HG02840 (cell line): Measurements from ENCODE around the gene MDH1B.
A peak's percentile ranks its signal among the peaks of the same experiment; 100 is the strongest.
"Not testable (repeated sequence)": the region's sequence is repeated elsewhere in the genome, so short reads cannot be mapped to it uniquely, and the experiment has no call there.

ENCODE experiments used
- ATAC-seq: cut with Tn5 transposase; IDR thresholded peaks from one replicate; pipeline ENCODE4 v1.9.1; 2021; ENCODE audit warnings: mild to moderate bottlenecking, moderate library complexity, moderate number of reproducible peaks; ENCODE audit not compliant: unreplicated experiment, low FRiP score

Gene MDH1B

DNA sequence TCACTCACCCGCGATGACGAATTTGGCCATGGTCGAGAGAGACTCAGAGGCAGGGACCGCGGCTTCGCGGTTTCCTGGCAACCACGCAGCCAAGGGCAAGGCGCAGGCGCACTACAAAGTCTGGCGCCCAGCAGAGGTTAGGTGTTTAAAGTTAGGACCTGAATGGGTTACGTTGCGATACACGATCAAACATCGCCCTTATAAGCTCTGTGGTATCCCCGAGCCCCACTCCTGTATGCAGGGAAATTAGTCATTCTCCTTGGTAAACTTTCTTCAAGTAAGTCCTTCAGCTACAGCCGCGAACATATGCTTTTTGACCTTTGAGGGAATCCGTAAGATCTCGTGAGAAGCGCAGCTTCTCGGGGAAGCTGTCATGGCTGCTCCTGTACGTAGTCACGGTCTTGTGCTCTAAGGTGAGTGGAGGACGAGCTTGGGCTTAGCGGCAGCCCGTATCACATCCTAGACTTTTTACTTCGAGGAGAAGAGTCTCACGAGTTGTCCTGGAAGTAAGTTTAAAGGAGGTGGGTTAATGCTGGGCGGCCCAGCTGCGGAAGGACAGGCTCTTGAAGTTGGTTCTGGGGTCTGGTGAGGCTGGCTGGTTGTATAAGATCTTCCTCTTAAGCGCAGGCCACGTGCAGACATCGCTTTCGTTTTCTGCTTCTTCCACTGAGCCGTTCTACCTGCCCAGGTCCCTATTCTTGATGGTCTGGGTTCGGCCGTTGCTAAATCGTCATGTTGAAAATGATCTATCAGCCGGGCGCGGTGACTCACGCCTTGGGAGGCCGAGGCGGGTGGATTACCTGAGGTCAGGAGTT lies at the start of gene MDH1B, which contains the start of gene FASTKD2:
Gene MDH1B, minus strand, starts transcription at position 87 of the 815 bp plus-strand sequence. Its CDS starts 57 bp downstream, at position 30.
Gene FASTKD2, plus strand, starts transcription at position 365 of the 815 bp plus-strand sequence. CDS start 1,088 bp downstream, outside the sequence.
- ATAC-seq: peak; percentile 93

DNA sequence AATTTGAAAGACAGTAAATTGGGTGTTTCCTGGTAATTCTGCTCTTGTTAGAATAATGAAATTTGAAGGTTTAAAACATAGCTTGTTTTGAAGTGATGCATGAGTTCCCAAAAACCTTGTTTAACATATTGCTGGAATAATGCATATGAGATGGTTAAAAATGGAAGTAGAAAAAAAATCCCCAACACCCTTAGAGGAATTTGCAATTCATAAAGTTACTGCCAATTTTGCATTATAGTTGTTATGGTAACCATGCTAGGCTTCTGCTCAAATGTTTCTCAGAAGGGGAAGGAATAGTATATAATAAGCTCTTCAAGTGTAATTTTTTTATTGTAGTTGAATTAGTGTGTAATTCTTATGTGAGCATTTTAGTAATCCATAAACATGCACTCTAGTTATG lies 49.4 kb upstream of the MDH1B start:
- ATAC-seq: no peak

DNA sequence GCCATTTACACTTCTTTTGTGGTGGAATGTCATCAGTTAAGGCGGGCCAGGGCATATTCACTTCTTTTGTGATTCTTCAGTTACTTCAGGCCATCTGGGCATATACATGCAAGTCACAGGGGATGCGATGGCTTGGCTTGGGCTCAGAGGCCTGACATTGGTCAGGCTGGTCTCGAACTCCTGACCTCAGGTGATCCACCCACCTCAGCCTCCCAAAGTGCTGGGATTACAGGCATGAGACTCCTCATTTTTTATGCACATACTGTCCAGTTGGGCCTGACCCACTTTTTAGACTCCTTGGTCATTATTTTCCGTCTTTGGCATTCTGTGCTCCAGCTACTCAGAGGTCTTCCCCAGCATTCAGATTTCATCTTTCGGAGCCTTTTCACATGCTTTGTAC lies 47.3 kb upstream of the MDH1B start:
- ATAC-seq: not testable (repeated sequence)

DNA sequence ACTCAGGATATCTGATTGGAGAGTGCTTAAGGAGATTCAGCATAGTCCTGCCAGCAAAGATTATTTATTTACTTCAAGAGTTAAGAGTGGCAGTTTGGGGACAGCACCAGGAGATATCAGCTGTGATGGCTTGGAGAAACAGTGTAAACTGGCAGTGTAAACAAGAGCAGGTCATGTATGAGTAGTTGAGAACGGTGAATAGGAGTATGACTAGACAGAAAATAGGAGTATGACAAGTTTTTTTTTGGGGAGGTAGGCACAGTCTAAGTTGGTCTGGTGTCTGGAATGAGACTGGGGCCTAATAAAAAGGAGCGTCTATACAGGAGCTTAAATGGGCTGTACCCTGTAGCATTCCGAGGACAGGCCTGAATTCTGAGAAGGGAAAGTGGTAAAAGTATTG lies 42.5 kb upstream of the MDH1B start:
- ATAC-seq: not testable (repeated sequence)

DNA sequence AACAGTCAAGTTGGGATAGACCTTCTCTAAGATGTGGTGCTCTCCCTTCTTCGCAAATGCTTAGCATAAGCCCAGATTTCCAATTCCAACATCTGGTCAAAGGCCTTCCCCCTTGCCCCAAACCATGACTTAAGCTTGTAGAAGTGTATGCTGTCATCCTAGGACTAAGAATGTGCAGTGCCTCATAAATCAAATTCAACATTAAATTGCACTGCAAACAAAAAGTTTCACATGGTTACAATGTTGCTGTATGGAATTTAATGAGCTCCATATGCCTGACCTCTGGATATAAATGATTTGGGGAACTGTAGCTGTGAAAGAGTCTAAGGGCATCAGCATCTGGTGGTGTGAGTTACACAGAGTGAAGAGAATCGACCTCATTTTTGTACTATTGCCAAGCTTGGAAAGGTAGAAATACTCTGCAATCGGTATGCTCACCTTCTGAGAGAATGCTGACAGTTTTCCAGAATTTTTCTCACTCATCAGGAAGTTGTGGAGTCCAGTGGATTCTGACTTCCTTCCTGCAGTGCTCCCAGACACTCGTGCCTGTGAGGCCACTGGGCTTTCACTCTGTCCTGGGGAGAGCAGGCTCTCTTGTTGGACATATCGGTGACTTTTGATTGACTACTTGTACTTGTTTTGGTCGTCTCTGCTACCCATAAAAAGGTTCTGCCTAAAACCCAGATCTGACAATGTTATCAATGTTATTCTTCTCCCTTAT lies 40.9 kb upstream of the MDH1B start:
- ATAC-seq: no peak

DNA sequence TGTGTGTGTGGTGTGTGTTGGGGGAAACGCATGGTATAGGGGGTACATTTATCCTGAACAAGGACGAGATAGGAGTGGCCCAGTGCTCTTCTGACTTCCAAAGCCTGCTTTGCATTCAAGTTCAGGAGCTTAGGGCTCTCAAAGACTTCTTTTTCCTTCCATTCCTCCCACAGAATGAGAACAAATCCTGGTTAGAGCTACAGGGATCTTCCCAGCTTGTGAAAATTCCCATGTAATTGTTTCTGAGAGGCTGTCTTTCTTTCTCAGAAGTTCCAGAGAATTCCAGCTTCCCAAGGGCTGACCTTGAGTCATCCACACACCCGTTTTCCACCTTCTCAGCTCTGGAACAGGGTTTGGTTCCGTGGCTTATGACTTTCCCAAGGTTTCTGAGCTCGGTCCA lies 39.2 kb upstream of the MDH1B start:
- no peak for ATAC-seq

DNA sequence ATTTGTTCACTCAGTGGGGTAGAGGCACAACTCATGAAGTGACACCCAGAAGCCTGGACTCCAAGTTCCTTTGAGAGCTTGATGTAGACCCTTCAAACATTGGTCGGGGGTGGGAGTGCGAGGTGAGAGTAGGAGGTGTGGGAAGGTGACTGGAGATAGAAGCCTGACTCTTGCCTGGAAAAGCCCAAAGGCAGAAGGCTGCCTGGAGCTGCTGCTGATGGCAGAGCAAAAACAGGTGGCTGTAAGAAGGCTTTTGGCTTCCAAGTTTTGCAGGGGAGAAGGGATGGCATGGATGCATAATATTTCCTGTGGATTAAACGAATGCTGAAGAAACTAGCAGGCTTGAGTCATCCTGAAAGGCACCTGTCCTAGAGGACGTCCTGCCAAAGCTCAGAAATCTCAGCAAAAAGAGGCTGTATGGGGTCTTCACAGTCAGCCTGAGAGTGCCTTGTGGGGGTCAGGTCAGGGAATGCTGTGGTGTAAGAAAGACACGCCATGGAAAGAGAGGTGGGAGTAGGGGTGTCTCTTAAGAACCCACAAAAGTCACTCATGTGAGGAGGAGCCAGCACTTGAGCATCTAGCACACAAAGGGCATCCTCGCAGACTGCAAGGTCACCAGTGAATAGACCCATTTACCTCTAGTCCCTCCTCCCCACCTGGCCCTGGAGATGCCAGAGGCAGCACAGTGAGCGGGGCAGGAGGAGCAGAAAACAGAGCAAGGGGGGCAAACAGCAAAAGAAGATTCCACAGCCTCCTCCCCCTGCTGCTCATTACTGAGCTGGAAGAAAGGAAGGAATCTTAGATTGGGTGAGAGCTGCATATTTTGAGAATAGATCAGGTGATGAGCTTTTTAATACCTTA lies 37.8 kb upstream of the MDH1B start:
- ATAC-seq: no peak

DNA sequence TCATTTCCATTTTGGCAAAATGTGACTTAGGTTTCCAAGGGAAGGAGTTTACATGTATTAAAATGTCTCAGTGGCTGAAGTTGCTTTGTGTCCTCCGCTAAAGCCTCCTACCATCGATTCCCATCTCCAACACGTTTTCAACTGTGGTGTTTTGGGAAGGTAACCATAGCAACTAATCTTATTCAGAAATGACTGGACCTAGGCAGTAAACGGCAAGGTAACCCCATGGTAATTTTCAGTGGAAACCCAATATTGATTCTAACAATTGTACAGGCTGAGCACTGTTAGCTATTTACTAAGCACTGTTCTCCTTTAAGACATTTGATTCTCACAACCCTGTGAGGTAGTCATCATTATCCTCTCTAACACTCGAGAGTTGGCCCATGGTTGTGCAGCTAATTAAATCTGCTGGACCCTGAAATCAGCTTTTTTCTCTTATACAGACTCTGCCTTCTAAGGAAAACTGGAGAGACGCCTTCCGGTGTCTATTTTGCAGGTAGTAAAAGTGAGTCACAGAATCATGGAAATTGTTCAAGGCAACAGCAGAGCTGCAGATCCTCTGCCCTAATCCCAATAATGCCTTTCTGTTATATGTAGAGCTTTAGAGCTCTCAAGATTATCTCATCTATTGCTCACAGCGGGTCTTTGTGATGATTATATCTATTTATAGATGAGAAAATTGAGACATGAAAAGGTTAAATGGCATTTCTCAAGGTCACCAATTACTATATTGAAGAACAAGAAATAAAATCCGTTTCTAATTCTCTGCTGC lies 36.5 kb upstream of the MDH1B start:
- no peak for ATAC-seq

DNA sequence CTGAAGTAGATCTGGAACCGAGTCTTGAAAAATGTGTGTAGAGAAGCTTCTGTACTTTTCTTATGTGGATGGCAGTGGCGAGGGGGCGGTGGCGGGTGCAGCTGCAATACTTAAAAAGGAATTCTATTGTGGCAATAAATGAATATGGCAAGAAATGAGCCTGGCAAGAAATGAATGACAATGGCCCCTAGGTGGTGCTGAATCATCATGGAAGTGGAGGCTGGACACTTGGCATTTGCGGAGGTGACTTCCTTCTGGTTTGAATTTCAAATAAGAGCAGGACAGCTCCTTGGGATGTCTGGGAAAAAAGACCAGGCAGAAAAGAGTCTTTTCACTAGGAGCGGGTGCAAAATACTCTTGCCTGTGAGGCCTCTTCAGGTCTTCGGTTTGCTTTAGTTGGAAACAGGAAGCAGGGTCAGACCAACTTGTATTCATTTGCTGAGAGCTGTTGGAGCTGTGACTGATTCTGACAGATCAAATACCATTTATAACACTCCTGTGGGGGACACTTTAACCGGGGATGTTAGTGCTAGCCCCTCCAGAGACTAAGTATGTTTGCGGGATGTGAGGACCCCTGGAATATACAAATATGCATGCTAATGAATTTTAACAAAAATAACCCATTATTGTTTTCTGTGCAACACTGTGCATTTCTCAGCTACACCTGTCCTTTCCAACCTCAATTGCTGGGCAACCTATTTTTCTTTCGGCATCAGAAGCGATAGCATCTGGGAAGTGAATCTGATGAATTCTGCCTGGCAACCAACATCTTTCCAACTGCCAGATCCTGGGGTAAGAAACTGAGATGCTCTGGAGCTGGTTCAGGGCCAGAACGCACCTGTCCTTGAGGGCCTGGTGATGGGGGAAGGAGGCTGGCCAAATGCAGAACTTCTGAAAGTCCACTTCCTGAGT lies 35.6 kb upstream of the MDH1B start:
- no peak for ATAC-seq

DNA sequence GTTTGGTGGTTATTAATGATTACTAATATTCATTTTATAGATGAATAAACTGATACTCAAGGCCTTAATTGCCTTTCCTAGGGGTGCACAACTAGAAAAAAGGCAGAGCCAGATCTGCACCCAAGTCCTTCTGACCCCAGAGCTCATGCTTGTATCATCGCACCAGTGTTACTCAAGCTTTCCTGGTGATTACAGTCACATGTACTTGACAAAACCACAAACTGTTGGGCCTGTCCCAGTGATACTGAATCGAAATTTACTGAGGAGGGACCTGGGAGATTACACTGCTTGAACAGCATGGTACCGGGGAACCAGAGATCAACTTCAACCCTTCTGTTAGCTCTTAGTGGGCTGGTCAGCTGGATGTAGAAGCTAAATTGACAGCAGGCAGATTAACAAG lies 34.0 kb upstream of the MDH1B start:
- ATAC-seq: no peak

DNA sequence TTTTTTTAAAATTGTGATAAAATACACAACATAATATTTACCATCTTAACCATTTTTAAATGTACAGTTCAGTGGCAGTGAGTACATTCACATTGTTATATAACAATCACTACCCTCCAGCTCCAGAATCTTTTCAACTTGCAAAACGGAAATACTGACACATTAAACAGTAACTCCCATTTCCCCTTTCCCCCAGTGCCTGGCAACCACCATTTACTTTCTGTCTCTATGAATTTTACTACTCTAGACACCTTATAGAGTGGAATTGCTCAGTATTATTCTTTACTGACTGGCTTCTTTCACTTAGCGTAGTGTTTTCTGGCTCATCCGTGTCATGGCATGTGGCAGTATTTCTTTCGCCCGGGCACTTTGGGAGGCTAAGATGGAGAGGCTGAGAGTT lies 32.9 kb upstream of the MDH1B start:
- ATAC-seq: peak; percentile 41

DNA sequence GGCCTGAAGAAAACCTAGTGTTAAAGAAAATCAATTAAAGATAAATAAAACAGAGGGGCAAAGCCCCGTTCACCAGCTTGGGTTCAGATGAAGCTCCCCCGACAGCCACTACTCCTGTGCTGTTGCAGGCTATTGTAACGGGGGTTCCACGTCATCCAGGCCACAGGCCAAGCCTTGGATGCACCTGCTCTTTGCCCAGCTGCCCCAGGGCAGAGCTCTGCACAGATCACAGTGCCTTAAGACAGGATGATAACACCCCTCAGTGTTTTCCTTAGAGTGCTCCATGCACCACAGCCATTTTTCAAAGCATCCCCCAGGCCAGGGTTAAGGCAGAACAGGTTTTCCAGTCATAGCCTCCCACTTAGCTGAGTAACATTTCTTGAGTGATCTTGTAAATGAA lies 32.2 kb upstream of the MDH1B start:
- ATAC-seq: no peak

DNA sequence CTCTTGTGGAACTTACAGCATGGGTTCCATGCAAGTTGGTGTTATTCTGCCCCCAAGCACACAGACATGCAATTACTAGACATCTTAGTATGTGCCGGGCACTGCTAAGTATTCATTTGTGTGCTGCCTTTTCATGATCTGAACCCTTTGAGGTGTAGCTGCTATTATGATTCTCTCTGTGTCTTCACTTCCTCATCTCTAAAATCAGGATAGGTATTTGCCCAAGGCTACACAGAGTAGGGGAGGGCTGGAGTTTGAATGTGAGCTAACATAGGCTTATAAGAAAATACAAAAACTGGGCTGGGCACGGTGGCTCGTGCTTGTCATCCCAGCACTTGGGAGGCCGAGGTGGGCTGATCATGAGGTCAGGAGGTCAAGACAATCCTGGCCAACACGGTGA lies 27.5 kb upstream of the MDH1B start:
- no peak for ATAC-seq

DNA sequence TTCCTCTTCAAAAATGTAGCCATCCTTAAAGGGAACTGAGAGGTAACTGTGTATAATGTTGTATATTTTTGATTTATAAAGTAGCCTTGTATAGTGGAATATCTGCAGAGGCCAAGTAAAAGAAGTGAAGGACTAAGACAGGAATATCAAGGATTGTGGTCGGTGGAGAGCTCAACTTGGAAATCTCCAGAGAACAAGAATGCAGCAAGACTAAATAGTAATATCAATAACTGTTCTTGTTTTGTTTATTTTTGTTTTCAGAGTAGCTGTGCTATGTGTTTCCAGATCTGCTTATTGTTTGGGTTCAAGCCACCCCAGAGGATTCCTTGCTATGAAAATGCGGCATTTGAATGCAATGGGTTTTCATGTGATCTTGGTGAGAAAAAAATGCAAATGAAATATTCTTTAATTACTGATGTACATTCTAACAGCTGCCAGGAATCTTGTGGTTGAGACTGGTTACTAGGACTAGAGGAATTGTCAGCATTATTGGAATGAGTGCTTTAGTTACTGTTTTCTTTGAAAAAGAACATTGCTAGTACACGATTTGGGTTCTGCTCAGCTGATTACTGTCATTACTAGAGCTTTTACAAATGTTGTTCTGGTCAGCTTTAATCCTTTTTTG lies 25.3 kb upstream of the MDH1B start:
- no peak for ATAC-seq

DNA sequence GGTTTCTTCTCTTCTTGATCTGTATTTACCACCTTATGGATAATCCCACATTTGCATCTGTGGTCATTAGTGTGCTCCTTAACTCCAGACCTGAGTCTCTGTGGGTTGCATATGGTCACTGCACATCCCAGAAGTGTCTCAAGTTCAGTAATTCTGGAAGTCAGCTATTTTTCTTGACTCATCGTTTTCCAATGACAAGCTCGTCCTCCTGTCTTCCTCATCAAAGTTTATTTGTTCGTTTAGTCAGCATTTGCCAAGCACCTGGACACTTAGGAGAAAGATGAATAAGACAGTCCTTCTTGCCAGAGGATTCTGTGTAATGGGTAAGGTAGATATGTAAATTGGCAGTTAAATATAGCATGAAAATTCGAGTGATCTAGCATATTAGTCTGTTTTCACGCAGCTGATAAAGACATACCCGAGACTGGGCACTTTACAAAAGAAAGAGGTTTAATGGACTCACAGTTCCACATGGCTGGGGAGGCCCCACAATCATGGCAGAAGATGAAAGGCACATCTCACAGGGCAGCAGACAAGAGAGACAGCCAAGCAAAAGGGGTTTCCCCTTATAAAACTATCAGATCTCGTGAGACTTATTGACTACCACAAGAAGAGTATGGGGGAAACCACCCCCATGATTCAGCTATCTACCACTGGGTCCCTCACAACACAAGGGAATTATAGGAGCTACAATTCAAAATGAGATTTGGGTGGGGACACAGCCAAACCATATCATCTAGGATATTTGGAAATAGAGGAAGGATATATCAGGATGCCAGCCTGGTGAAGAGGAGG lies 19.6 kb upstream of the MDH1B start:
- ATAC-seq: no peak

DNA sequence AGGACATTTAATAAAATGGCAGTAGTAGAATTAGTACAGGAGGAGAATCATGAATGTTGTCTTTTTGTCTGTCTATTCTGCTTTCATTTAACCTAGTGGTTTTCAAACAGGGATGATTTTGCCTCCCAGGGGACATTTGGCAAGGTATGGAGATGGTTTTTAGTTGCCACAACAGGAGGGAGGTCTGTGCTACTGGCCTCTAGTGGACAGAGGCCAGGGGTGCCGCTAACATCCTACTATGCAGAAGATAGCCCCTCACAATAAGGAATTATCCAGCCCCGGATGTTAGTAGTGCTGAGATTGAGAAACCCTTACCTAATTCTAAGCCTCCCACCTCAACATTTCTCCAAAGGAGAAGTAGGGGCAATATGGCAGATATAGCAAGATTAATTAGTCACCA lies 18.6 kb upstream of the MDH1B start:
- no peak for ATAC-seq

DNA sequence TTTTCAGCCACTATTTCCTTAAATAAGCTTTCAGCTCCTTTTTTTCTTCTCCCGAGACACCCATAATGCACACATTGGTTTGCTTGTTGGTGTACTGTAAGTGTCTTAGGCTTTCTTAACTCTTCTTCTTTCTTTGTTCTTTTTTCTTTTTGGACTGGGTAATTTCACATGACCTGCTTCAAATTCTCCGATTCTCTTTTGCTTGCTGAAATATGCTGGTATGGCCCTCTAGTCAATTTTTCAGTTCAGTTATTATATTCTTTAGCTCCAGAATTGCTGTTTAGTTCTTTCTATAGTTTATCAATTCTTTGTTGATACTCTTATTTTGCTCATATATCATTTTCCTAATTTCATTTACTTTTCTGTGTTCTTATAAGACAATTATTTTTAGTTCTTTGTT lies 15.5 kb upstream of the MDH1B start:
- ATAC-seq: no peak

DNA sequence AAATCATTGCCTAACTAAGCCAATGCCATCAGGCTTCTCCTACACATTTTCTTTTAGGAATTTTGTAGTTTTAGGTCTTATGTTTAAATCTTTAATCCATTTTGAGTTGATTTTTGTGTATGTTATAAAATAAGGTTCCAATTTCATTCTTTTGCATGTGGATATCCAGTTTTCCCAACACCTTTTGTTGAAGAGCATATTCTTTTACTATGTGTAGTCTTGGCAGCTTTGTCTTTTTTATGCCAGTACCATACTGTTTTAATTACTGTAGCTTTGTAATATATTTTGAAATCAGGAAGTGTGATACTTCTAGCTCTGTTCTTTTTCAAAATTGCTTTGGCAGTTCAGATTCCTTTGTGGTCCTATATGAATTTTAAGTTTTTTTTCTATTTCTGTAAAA lies 11.3 kb upstream of the MDH1B start:
- no peak for ATAC-seq
